ENCODE measurements around the gene PKLR.

DNA sequence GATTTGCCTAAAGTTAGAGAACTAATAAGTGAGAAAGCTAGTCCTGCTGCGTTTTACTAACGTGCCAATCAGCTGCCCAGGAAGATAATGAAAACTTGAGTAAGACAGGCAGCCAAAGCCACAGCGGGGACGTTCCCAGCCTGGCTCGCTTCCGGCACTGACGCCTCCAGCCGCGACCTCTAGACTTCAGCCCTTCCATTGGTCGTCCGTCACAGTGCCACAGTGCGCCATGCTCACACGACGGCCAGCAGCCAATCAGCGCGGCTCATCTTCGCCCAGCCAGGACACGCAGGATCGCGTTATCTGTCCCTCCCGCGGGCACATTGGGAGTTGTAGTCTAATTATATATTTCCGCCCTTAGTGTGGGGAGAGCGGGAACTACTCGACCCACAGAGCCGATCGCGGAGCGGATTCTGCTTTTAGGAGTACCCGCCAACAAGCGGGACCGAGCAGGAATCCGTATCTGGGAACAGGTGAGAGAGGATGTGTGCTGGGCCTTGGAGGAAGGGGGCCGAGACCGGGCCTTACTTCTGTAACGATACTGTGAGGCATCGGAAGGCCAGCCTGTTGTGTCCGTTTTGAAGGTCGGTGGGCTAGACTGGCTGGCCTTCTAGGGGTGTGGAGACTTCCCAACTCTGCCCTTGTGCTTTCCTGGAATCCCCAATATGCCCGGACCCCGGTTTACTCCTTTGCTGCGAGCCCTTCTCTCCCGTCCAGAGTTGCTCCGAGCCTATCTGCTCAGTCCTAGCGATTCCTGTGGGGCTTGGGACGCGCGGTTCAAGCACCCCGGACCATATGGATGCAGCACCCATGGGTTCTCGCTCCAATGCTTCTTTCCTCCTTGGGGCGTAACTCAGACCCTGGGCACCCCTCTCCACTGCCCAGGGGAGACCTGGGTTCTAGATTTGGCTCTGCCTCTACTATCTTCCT is 7.5 kb upstream of the PKLR start, which contains the start of gene FDPS:
- TF ChIP-seq, protein P1, sequence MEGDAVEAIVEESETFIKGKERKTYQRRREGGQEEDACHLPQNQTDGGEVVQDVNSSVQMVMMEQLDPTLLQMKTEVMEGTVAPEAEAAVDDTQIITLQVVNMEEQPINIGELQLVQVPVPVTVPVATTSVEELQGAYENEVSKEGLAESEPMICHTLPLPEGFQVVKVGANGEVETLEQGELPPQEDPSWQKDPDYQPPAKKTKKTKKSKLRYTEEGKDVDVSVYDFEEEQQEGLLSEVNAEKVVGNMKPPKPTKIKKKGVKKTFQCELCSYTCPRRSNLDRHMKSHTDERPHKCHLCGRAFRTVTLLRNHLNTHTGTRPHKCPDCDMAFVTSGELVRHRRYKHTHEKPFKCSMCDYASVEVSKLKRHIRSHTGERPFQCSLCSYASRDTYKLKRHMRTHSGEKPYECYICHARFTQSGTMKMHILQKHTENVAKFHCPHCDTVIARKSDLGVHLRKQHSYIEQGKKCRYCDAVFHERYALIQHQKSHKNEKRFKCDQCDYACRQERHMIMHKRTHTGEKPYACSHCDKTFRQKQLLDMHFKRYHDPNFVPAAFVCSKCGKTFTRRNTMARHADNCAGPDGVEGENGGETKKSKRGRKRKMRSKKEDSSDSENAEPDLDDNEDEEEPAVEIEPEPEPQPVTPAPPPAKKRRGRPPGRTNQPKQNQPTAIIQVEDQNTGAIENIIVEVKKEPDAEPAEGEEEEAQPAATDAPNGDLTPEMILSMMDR (IDR thresholded peaks at IDR 0.05; ENCODE audit: low read depth, low read length, poor library complexity, severe bottlenecking): no peak
- no peak for TF ChIP-seq EZH2phosphoT487 (IDR thresholded peaks at IDR 0.05; ENCODE audit: borderline replicate concordance, low read length)

Measured in DOHH2 (cell line).